Measurements from ENCODE around the gene WDFY4.
A peak's percentile ranks its signal among the peaks of the same experiment; 100 is the strongest.

Gene WDFY4

DNA sequence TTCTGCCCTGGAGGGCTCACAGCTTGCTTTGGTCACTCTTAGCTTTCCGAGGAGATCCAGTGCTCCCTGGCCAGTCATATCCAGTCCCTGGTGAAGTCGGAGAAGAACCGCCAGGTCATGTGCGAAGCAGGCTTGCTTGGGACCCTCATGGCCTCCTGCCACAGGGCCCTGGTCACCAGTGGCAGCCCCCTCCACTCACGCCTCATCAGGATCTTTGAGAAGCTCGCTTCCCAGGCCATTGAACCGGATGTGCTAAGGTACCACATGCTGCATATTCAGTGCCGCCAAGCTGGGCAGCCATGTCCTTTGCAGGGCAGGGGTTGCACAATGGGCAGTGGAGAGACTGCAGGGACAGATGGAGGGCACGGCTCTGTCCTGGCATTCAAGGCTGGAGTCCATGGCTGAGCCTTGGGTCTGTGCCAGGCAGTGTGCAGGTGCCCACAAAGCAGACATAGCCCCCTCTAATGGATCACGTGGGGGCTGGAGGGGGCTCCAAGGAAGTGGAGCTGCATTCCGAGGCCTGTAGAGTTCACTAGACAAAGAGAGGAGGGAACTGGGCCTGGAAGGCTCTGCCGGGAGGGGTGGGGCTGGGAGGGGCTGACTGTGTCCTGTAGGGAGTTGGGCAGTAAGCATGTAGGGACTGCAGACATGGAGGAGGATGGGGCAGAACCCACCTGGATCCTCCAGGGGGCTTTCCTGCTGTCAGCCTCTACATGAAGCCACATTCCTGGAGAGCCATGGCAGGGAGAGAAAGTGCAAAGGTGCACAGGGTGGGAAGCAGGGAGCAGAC lies 89.9 kb downstream of the WDFY4 start:
- ATAC-seq (no peak), DNase-seq (ENCODE audit: low spot score in 2 of 2) (peak in 1 of 2 donors; percentile 28)
- no peak overlapping the region for H3K27ac Mint-ChIP-seq
- no peaks in the 10 kb centered on the region for H3K36me3 Mint-ChIP-seq
- no peaks in the 10 kb centered on the region for H3K9me3 Mint-ChIP-seq
- H3K4me1 Mint-ChIP-seq: no peaks in the 10 kb centered on the region
- no peak overlapping the region for H3K4me3 Mint-ChIP-seq

GRCh38 chr10:48775206-48775517 lies 90.5 kb downstream of the WDFY4 start:
- Mint-ChIP-seq H3K36me3 (no peaks in the 10 kb centered on the region), H3K4me1 (no peaks in the 10 kb centered on the region), H3K4me3 (no peak overlapping the region), H3K27ac (no peak overlapping the region), H3K9me3 (no peaks in the 10 kb centered on the region)
- DNase-seq (ENCODE audit: low spot score in 2 of 2) (peak in 1 of 2 donors; percentile 10), ATAC-seq (no peak)

GRCh38 chr10:48776005-48776522 lies 91.4 kb downstream of the WDFY4 start:
- DNase-seq (ENCODE audit: low spot score in 2 of 2) (peak in 1 of 2 donors; percentile 30), ATAC-seq (no peak)
- no peaks in the 10 kb centered on the region for H3K36me3 Mint-ChIP-seq
- no peak overlapping the region for H3K4me3 Mint-ChIP-seq
- H3K27ac Mint-ChIP-seq: no peak overlapping the region
- no peaks in the 10 kb centered on the region for H3K9me3 Mint-ChIP-seq
- no peaks in the 10 kb centered on the region for H3K4me1 Mint-ChIP-seq

DNA sequence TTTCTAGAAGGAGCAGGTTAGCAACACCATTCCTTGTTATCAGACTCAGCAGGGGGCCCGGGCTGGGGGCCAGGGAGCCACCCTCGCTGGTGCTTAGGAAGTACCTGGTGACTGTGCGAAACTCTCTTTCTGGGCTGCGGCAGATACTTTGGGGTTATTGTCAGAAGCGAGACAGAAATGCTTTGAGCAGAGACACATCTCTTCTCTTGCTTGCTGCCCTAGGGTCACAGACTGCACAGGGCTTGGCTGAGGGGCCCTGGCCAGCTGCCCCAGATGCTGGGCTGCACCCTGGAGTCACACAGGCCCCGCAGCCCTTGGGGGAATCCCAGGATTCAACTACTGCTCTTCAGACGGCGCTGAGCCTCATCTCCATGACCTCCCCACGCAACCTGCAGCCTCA lies 91.9 kb downstream of the WDFY4 start:
- Mint-ChIP-seq H3K4me3 (no peak overlapping the region), H3K27ac (no peak overlapping the region), H3K9me3 (no peaks in the 10 kb centered on the region), H3K4me1 (no peaks in the 10 kb centered on the region), H3K36me3 (no peaks in the 10 kb centered on the region)
- DNase-seq (ENCODE audit: low spot score in 2 of 2): no peak
- ATAC-seq: no peak

DNA sequence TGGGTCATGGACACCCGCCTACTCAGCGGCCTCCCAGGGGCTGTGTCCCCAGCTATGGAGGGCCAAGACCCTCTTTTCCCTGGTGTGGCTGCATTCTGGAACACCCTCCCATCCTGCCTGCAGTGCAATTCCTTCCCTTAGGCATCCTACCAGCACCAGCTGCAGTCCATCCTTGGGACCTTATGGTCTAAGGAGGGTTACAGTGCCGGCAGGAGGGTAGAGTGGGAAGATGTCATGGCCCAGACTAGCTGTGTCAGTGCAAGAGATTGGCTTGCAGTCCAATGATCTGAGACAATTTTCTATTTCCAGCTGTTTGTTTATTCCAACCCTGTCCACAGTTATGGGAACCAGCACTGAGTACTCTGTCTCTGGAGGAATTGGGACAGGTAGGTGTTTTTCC lies 92.4 kb downstream of the WDFY4 start:
- no peak overlapping the region for H3K27ac Mint-ChIP-seq
- H3K36me3 Mint-ChIP-seq: no peaks in the 10 kb centered on the region
- ATAC-seq: no peak

DNA sequence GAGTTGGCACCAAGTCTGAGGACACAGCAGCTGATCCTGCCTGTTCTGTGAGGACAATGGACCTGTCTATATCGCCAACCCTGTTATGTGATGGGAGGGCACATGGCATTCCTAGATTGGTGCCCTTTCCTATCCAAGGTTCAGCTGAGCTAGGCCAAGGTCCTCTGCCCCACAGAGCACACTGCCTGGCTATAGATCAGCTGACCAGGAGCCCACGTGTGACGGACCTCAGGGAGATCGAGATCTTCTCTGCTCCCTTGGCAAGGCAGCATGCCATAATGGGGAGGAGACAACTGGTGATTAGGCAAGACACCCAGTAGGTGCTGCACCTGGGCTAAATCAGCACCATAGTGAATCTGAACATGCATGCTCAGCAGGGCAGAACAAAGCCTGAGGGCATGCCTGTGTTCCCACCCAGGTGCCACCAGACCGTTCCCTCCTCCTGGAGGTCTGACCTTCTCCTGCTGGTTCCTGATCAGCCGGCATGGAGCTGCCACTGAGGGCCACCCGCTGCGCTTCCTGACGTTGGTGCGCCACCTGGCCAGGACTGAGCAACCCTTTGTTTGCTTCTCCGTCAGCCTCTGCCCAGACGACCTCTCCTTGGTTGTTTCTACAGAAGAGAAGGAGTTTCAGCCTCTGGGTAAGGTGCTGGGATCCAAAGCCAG lies 93.7 kb downstream of the WDFY4 start:
- no peaks in the 10 kb centered on the region for H3K4me1 Mint-ChIP-seq
- no peaks in the 10 kb centered on the region for H3K36me3 Mint-ChIP-seq
- no peaks in the 10 kb centered on the region for H3K9me3 Mint-ChIP-seq
- H3K4me3 Mint-ChIP-seq: no peak overlapping the region
- ATAC-seq (peak; percentile 11), DNase-seq (ENCODE audit: low spot score in 2 of 2) (peak in 1 of 2 donors; percentile 34)
- H3K27ac Mint-ChIP-seq: no peak overlapping the region

More for the DNA sequence above, 92.4 kb downstream of the WDFY4 start:
- peak in 1 of 2 donors; percentile 22 for DNase-seq (ENCODE audit: low spot score in 2 of 2)
- H3K4me1 Mint-ChIP-seq: no peaks in the 10 kb centered on the region
- no peak overlapping the region for H3K4me3 Mint-ChIP-seq
- no peaks in the 10 kb centered on the region for H3K9me3 Mint-ChIP-seq

DNA sequence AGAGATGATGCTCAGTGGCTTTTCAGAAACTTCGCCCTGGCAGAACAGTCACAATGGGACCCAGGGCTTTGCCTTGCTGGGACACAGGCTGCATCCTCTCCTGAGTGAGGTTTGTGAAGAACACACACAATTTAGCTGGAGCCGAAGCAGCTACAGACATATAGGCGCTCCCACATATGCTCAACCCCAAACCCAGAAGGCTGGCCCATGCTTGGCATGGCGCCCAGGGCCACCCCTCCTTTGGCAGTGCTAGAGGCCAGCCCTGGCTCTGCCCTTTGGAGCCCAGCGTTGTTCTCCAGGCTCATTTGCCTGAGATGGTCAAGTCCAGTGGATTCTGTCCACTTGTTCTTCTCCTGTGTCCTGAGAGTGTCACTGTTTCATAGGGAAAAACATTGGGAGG lies 94.4 kb downstream of the WDFY4 start:
- no peak overlapping the region for H3K4me3 Mint-ChIP-seq
- no peaks in the 10 kb centered on the region for H3K36me3 Mint-ChIP-seq
- H3K4me1 Mint-ChIP-seq: no peaks in the 10 kb centered on the region
- H3K9me3 Mint-ChIP-seq: no peaks in the 10 kb centered on the region
- no peak overlapping the region for H3K27ac Mint-ChIP-seq
- DNase-seq (ENCODE audit: low spot score in 2 of 2) (peak in 1 of 2 donors; percentile 8), ATAC-seq (no peak)

- Mint-ChIP-seq H3K4me1 (no peaks in the 10 kb centered on the region), H3K27ac (no peak overlapping the region), H3K36me3 (no peaks in the 10 kb centered on the region), H3K4me3 (no peak overlapping the region), H3K9me3 (no peaks in the 10 kb centered on the region)
- ATAC-seq: no peak
- DNase-seq (ENCODE audit: low spot score in 2 of 2): peak in 1 of 2 donors; percentile 17
Measured at GRCh38 chr10:48779546-48780152, 95.0 kb downstream of the WDFY4 start.

GRCh38 chr10:48780341-48780740 lies 95.7 kb downstream of the WDFY4 start:
- Mint-ChIP-seq H3K9me3 (no peaks in the 10 kb centered on the region), H3K27ac (no peak overlapping the region), H3K36me3 (no peaks in the 10 kb centered on the region), H3K4me3 (no peak overlapping the region), H3K4me1 (no peaks in the 10 kb centered on the region)
- no peak for ATAC-seq
- peak in 1 of 2 donors; percentile 2 for DNase-seq (ENCODE audit: low spot score in 2 of 2)

- H3K4me3 Mint-ChIP-seq: no peak overlapping the region
- H3K36me3 Mint-ChIP-seq: no peaks in the 10 kb centered on the region
- no peaks in the 10 kb centered on the region for H3K9me3 Mint-ChIP-seq
- no peaks in the 10 kb centered on the region for H3K4me1 Mint-ChIP-seq
- DNase-seq (ENCODE audit: low spot score in 2 of 2) (no peak), ATAC-seq (no peak)
- no peak overlapping the region for H3K27ac Mint-ChIP-seq
Measured at GRCh38 chr10:48782386-48782785, 97.7 kb downstream of the WDFY4 start.

GRCh38 chr10:48784031-48784430 lies 99.4 kb downstream of the WDFY4 start:
- no peak overlapping the region for H3K27ac Mint-ChIP-seq

DNA sequence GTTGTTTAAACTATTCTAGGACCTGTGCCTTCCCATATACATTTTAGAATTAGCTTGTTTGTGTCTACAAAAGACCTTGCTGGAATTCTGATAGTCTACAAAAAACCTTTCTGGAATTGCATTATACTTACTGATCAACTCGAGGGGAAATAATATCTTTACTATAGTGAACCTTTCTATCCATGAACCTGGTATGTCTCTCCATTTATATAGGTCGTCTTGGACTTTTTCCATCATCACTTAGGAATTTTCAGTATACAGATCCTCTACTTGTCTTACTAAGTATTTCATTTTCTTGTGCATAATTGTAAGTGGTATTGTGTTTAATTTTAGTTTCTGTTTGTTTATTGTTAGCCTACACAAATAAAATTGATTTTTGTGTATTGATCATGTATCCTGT lies 101.1 kb downstream of the WDFY4 start:
- H3K4me1 Mint-ChIP-seq: no peaks in the 10 kb centered on the region
- DNase-seq (ENCODE audit: low spot score in 2 of 2) (no peak), ATAC-seq (no peak)
- no peaks in the 10 kb centered on the region for H3K9me3 Mint-ChIP-seq
- H3K36me3 Mint-ChIP-seq: no peaks in the 10 kb centered on the region
- no peak overlapping the region for H3K4me3 Mint-ChIP-seq
- H3K27ac Mint-ChIP-seq: no peak overlapping the region

More at GRCh38 chr10:48784031-48784430, 99.4 kb downstream of the WDFY4 start:
- ATAC-seq: no peak
- no peak for DNase-seq (ENCODE audit: low spot score in 2 of 2)
- H3K36me3 Mint-ChIP-seq: no peaks in the 10 kb centered on the region
- H3K4me1 Mint-ChIP-seq: no peaks in the 10 kb centered on the region
- no peak overlapping the region for H3K4me3 Mint-ChIP-seq
- no peaks in the 10 kb centered on the region for H3K9me3 Mint-ChIP-seq

DNA sequence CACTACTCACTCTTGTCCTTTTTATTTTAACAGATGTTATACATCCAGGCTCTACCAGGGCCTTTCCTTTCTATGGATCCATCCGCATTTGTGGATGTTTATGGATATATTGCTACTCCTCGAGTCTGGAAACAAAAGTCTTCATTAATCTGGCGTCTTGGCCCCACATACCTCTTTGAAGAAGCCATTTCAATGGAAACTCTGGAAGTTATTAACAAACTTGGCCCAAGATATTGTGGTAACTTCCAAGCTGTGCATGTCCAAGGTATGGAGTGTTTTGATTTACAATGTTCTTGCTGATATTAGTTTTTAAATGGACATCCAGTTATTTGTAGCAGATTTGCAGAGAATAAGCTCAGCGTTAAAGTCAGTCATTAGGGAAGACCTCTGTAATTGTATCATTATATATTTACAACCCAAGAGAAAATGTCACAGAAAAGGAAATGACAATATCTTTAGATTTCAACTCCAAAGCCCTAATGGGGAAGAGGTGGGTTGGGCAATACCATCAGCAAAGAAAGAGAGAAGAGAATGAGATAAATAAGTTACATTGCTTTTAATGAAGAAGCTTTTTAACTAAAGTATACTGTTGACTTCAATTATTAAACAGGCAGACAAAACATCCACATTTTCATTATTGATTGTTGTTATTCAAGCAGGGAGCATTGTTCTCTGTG lies 102.1 kb downstream of the WDFY4 start:
- no peak overlapping the region for H3K27ac Mint-ChIP-seq
- no peaks in the 10 kb centered on the region for H3K36me3 Mint-ChIP-seq
- DNase-seq (ENCODE audit: low spot score in 2 of 2) (no peak), ATAC-seq (no peak)
- H3K9me3 Mint-ChIP-seq: no peaks in the 10 kb centered on the region
- no peak overlapping the region for H3K4me3 Mint-ChIP-seq
- H3K4me1 Mint-ChIP-seq: no peaks in the 10 kb centered on the region

- Mint-ChIP-seq H3K4me3 (no peak overlapping the region), H3K27ac (no peak overlapping the region), H3K9me3 (no peaks in the 10 kb centered on the region), H3K4me1 (no peaks in the 10 kb centered on the region), H3K36me3 (no peaks in the 10 kb centered on the region)
- ATAC-seq: no peak
- no peak for DNase-seq (ENCODE audit: low spot score in 2 of 2)
Measured at GRCh38 chr10:48788554-48788953, 103.9 kb downstream of the WDFY4 start.
